GM19043 (cell line): Measurements from ENCODE around the gene MATN4.

Experiments
- ATAC-seq: cut with Tn5 transposase; IDR thresholded peaks from one replicate; pipeline ENCODE4 v1.9.1; 2021; ENCODE audit warnings: low read depth; ENCODE audit not compliant: unreplicated experiment

The MATN4 gene

GRCh38 chr20:45293041-45294002 is 14.8 kb downstream of the MATN4 start:
- no peak for ATAC-seq

- no peak for ATAC-seq
Observed at GRCh38 chr20:45292343-45292742, 15.8 kb downstream of the MATN4 start.

DNA sequence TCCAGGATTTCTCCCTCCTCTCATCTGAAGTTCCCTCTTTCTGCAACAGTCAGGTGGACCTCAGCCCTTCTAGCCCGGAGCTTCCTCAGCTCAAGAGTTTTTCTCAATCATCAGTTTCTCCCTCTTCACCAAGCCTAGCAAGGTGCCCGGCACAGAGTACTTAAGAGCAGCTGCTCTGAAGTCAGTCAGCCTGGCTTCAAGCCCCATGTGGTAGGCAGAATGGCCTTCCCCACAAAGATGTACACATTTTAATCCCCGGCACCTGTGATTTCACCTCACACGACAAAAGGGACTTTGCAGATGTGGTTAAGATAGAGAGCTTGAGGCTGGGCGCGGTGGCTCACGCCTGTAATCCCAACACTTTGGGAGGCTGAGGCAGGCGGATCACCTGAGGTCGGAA is 16.6 kb downstream of the MATN4 start:
- no peak for ATAC-seq

GRCh38 chr20:45290677-45291355 is 17.3 kb downstream of the MATN4 start:
- ATAC-seq: no peak

DNA sequence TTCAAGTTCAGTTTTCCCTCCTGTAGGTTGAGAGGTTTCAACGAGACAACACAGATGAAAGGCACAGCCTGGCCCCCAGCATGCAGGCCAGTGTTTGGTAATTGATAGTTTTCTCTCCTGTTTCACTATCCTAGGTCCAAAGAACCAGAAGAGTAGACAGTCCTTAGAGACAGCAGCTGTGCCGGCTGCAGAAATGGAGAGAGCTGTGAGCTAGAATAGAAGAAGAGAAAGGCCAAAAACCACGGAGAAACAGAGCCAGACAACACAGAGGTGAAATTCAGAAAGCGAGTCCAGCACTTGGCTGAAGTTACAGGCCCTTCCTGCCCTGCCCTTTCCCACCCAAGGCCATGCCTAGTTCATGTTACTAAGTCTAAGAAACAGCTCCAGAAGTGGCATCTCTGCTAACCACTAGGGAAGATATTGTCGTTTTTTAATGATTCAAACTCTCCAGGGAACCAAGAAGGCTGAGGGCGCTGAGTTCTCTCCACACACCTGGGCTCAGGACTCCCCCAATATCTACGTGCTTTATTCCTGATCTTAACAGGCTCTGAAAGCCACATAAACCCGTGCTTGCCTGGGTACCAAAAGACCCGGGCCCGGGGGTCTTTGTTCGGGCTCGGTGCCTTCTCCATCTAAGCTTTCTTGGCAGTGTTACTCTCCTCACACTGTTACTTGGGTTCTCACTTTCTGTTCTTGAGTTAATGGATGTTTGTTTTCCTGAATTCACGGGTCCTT is 18.0 kb downstream of the MATN4 start:
- no peak for ATAC-seq

- no peak for ATAC-seq
Observed at GRCh38 chr20:45288860-45289259, 19.2 kb downstream of the MATN4 start.

DNA sequence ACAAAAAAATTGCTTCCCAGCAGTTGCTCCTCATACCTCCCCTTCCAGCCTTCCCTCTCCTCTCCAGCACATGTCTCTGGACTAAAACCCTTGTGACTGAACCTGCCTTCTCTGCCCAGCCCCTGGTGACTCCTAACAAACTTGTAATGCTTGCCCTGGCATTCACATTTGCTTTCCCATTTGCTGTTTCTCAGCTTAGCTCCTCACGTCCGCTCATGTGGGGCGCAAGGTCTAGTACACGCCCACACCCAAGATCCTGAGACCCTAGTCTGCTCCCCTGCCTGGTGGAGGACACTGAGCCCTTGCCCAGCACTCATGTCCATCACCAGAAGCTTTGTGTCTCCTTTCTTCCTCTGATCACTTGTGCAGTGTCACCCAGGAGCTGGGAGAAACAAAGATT is 19.7 kb downstream of the MATN4 start:
- no peak for ATAC-seq

GRCh38 chr20:45283551-45284057 is 24.5 kb downstream of the MATN4 start:
- ATAC-seq: no peak

GRCh38 chr20:45282700-45283550 is 25.2 kb downstream of the MATN4 start:
- no peak for ATAC-seq

DNA sequence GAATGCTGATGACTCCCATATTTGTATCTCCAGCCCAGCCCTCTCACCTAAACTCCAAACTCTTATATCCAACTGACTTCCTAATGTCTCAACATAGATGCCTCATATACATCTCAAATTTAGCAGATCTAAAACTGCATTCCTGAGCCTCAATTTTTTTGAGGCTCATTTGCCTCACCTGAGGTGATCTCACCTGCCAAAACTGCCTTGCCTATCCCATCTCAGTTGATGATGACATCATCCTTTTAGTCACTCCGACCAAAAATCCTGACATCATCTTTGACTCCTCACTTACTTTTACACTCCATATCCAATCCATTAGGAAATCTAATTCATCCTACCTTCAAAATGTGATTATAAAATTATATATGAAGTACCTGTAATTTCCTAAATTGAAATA is 28.1 kb downstream of the MATN4 start:
- no peak for ATAC-seq

DNA sequence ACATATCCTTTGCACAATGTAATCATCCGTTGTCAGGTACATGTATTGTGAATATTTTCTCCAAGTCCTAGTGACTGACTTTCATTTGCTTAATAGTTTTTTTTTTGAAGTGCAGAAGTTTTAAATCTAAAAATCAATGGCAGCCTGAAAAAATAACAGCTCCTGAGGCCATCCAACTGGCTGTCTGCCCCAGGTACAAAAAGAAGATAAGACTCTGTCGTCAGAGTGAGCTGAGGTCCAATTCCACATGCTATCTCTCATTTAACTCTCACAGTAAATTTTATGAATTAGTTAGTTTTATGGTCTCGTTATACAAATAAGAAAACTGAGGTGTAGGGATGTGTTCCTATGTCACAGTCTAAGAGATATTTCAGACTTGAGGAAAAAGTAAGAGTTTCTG is 32.8 kb downstream of the MATN4 start:
- ATAC-seq: no peak

GRCh38 chr20:45269754-45270270 is 38.3 kb downstream of the MATN4 start:
- no peak for ATAC-seq

DNA sequence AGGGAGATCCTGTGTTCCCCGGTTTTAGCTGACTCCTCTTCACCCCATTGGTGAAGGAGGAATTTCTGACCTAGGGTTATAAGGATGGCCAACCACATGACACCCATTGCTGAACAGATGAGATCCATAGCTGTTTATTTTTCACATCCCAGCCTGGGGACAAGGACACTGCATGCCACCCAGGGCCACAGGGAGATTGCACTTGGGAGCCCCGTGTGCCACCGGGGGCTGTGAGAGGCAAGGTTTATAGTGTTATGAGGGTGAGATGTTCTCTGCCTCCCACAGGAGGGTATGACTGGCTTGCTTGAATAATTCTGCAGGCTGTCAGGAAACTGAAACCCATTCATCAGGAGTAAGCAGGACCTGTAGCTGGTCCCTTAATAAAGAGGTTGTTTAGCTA is 39.0 kb downstream of the MATN4 start:
- ATAC-seq: no peak

GRCh38 chr20:45268531-45268930 is 39.6 kb downstream of the MATN4 start:
- no peak for ATAC-seq

GRCh38 chr20:45266977-45267376 is 41.1 kb downstream of the MATN4 start:
- no peak for ATAC-seq

- no peak for ATAC-seq
Observed at GRCh38 chr20:45263556-45264266, 44.4 kb downstream of the MATN4 start.

- no peak for ATAC-seq
Observed at GRCh38 chr20:45258664-45259063, 49.4 kb downstream of the MATN4 start.

- ATAC-seq: no peak
Observed at GRCh38 chr20:45258259-45258658, 49.8 kb downstream of the MATN4 start.

DNA sequence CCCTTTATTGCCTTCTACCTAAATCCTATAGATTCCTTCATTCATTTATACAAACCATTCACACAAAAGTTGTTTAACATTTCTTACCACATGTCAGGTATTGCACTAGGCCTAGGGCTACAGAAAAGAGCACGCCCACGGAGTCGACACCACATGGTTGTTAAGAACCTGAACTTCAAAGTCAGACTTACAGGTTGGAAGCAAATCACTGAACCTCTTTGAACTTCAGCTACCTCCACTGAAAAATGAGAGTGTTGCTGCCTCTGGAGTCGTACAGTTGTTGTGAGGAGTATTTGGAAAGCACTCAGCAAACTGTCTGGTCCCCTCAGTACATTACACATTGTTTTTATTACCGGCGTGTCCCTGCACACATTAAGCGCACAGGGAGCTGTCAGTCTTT is 50.4 kb downstream of the MATN4 start:
- ATAC-seq: no peak
